Activated CD8-positive, alpha-beta memory T cell treated with anti-CD3 and anti-CD28 coated beads, Interleukin-2, amount 50 U/mL, for 24 hours (primary cell): Measurements from ENCODE around the gene GAS2L2.

Experiments used
- DNase-seq: peaks from one replicate; pipeline ENCODE4 v3.0.0-alpha.2; 2020; ENCODE audit errors: extremely low read depth

GAS2L2 gene

DNA sequence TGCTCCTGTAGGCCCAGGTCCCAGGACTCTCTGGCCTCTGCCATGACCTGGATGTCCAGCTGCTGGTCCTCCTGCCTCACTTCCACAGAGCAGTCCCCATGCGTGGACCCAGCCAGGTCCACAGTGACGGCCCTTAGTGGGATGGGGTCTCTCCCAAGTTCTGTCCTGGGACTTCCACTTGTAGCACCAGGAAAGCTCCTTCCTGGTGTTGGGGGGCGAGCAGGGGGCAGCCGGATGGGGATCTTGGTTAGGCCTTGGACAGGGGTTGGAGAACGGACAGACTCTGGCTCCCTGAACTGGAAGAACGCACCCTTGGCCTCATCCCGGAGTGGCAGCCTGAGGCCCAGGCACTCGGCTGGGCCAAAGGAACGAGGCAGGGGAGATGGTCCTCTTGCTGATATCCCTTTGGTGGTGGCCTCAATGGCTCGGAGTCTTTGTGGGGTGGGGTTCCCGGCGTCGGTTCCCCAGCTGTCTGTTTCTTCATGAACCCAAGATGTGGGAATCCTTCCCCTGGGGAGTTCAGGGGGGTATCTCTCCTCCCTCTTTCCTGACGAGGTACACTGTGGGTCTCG is 7.2 kb downstream of the GAS2L2 start:
- DNase-seq: no peak

DNA sequence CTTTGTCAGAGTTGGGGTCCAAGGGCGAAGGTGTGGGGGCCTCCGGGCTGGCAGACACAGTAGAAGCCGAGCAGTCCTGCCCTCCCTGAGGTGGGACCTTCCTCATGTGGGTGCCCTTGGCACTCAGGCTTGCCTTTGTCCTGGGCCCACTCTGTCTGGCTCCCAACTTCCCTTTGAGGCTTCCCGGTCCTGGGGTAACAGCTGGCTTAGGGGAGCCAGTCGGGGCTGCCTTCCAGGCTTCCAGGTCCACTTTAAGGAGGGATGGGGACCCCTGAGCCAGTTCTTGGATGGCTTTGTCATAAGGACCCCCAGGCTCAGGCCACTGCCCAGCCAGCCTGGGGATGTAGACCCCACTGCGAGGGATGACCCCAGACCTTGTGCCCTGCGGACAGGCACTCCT is 7.8 kb downstream of the GAS2L2 start:
- DNase-seq: no peak

DNA sequence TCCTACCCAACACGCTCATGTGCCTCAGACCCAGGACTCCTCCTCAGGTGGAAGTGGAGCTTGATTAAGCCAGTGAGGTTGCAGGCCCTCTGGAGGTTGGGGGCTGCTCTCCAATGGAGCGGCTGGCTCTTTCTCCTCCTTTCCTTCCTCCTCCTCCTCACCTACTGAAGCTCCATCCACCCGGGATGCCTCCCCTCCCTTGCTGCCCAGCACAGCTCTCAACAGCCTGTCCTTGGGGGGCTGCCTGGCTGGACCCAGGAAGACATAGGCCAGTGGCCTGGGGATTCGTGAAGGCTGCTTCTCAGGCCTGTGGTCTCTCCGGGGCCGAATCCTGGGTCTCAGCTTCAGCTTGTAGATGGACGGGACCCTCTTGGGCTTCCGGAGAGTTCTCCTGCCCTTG is 8.2 kb downstream of the GAS2L2 start:
- no peak for DNase-seq

DNA sequence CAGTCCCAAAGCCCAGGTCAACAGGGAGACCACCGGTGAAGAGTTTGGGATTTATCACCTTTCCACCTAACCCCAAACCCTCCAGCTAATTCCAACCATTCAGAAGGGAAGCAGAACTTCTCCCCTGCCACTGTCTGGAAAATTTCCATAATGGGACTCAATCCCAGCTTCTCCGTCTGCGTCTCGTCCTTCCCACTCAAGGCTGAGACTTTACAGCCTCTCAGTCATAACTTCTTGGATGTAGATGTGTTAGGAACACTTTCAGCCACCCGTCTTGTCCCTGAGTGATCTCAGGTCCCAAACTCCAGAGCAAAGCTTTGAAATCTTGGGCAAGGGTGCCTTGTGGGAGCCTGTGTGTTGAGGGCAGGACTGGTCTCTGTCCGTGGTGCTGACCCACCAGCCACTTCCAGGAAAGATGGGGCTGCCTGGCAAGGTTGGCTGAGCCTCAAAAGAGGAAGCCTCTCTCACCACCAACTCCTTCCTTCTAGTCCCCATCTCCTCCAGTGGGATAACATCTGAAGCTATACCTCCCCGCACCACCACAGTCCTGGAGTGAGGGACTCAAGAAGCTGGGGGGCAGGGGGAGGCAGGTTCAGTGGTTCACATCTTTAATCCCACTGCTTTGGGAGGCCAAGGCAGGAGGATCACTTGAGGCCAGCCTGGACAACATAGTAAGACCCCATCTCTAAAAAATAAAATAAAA is 9.3 kb downstream of the GAS2L2 start:
- DNase-seq: no peak

DNA sequence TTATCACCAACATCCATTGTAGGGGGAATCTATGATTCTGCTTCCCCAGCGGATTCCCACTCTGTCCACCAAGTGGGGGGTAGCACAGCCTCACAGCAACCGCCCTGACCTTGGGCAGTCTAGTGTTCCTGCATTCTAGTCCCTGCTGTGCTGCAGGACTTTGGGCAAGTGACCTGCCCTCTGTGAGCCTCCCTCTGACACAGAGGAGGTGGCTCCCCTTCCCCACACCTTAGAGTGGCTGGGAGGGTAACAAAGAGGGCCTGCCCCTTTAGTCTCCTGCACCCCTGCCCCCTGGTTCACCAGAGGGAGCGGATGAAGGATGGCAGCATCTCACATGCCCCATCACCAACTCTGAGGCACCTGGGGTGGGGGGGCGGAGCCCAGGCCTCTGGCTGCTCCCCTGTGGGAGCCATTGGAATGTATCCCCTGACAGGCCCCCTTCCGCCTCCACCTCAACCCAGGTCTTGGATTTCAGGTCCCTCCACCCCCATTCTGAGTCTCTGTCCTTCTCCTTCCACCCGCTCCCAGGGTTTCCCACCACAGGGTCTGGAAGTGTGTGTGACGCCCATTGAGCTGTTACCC is 10.1 kb downstream of the GAS2L2 start:
- DNase-seq: no peak

DNA sequence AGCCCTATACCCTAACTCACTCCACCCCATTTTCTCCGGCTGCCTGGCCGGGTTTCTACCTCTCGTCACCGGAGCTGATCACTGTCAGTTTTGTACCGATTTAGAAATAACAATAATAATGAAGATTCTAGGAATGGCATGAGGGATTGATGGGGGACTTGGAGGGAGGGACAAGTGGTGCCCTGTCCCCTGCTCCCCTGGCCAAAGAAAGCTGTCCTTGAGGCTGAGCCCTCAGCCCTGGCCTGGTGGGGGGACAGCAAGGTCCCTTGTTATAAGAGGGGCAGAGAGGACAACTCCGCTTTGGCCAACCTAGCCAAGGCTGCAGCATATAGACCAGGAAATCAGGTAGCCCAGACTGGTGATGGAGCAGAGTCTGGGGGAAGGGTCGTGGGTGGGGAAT is 10.5 kb downstream of the GAS2L2 start:
- no peak for DNase-seq

DNA sequence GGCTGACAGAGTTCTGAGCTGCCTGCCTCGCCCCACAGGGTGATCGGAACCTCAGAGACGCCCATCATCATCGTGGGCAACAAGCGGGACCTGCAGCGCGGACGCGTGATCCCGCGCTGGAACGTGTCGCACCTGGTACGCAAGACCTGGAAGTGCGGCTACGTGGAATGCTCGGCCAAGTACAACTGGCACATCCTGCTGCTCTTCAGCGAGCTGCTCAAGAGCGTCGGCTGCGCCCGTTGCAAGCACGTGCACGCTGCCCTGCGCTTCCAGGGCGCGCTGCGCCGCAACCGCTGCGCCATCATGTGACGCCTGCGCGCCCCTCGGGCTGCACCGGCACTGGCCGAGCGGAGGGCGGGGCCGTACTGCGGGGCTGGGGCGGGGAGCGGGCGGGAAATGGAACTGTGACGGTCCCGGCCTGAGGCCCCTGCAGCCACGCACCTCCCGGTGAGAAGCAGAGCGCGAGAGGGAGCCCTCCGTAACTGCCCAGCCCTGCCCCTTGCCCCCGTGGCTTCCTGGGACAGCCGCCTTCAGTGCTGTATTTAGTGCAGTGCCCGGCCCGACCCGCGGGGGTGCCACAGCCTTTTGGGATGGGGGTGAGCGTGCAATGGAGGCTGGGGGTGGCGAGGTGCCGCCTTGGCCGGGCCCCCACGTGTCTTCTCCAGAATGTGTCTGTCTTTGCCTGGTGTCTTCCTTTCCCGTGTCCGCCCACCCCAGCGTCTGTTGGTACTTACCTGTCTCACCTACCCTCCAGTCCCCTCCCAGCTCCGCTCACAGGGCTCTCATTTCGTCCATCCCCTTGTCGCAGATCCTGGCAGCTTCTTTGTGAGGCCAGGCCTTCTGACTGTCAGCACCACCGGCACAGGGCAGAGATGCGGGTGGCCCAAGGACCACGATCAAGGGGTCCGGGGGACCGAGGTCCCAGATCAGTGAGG is 11.8 kb downstream of the GAS2L2 start:
- DNase-seq: no peak

DNA sequence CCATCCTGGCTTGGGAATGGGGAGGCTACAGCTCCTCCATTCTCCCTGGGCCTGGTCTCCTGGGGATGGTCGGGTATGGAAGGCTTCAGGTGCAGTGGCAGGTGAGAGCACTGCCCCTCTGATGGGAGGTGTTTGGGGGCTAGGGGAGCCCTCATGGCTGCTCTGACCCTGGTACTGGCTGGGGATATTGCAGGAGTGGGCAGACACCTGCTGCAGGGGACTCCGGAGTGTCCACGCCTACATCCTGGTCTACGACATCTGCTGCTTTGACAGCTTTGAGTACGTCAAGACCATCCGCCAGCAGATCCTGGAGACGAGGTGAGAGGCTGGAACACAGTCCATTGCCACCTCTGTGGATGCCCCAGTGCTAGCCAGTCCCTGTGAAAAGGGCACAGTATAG is 12.8 kb downstream of the GAS2L2 start:
- DNase-seq: no peak

DNA sequence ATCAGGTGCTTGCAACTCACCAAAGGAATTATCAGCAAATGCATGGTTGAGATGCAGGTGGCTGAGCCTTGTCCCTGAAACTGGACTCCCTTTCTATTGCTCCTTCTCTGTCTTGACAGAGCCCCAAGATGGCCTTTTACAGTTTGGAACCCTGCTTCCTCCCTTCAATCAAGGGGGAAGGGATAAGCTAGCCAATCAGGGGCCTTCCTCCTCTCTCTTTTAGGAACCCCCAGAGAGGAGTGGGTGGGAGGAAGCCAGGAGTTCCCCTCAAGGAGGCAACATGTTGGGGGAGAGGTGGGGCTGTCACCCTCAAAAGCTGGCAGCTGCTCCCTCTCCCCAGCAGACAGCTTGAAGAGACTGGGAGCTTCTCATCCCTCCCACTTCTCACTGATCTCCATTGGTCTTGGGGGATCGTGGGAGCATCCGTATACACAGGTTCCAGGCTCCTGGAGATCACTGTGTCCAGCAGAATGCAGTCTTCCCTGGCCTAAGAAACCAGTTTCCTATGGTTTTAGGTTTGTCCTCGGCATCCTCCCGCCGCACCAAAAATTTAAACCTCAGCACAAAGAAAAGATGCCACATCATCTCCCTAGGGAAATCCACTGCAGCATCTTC is 14.4 kb downstream of the GAS2L2 start:
- DNase-seq: no peak

DNA sequence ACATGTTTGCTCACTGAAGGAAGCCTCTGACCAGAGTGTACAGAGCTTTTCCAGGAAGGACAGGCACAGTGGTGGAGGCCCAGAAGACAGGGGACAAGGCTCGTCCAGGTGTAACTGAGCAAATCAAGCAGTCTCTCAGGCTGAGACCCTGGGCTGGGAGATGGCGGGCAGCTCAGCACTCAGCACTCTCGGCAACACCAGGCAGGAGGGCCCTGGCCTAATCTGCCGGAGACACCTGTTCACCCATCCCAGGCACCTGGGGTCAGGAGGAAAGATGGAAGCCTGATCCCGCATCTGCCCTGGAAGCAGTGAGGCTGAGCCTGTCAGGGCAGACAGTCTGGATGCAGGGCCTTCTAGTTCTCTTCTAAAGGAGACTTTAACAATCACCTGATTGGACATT is 16.8 kb downstream of the GAS2L2 start:
- no peak for DNase-seq

DNA sequence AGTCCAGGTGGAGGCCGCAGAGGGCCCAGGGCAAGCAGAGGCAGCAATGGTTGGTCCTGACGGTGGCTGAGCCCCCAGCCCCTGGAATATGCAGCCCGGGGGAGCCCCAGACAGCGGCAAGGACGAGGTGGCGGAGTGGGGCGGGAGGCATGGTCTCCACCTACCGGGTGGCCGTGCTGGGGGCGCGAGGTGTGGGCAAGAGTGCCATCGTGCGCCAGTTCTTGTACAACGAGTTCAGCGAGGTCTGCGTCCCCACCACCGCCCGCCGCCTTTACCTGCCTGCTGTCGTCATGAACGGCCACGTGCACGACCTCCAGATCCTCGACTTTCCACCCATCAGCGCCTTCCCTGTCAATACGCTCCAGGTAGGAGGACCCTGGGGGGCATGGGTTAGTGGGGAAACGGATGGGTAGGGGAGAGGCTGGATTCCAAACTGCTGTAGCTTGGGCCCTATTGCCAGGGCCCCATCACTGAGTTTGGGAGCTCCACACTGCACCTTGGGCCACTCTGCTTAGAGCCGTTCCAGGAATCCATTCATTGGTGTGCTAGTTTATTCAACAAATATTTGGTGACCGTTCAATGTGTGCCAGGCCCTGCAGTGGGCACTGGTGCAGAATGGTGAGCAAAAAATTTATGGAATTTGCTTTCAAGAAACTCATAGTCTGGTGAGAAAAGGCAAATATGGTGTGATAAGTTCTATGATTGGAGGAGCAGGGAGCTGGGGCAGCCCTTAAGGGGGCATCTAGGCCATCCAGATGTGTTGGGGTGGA is 17.8 kb downstream of the GAS2L2 start:
- no peak for DNase-seq

DNA sequence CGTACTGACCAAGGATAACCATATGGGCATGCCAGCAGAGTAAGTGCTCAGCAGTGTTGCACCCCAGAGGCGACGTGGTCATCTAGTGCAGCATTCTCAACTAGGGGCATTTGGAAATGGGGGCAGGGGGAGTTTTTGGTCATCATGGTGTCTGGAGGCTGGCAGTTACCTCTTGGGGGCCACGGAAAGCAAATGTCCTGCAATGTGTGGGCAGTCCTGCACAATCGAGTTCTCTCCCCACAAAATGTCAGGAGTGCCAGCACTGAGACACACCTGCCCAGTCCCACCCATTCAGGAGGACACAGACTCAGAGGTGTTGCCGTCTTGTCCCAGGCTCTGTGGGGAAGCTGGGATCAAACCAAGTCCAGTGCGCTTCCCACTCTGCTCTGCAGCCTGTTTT is 18.6 kb downstream of the GAS2L2 start:
- no peak for DNase-seq

DNA sequence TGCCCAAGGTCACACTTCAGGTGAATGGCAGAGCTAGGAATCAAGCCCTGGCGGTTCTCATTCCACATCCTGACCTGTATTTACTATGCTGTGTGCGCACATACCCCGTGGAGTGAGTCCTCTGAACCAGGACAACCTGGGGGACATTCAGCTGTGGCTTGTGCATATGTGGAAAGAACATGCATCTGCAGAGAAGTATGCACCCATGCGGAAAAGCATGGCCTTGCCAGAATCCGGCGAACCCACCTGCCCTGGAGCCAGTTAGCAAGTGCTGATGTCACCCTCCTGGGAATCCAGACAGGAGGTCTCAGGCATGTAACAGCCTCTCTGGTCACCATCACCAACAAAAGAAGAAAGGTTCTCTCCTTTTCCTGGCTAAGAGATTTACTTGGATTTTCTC is 19.7 kb downstream of the GAS2L2 start:
- DNase-seq: no peak

DNA sequence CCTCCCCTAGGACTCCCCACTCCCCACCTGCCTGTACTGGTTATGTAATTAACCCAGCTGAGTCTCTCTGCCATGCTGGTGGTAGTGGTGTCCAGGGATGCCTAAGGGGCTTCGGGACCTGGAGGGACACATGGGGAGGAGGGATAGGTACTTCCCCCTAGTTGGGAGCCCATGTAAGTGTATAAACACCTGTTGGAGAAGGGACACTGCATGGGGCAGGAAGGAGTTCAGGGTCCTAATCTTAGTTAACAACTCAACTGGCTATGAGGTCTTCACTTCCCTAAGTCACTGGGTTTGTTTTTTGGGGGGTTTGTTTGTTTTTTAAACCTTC is 20.3 kb downstream of the GAS2L2 start:
- no peak for DNase-seq

DNA sequence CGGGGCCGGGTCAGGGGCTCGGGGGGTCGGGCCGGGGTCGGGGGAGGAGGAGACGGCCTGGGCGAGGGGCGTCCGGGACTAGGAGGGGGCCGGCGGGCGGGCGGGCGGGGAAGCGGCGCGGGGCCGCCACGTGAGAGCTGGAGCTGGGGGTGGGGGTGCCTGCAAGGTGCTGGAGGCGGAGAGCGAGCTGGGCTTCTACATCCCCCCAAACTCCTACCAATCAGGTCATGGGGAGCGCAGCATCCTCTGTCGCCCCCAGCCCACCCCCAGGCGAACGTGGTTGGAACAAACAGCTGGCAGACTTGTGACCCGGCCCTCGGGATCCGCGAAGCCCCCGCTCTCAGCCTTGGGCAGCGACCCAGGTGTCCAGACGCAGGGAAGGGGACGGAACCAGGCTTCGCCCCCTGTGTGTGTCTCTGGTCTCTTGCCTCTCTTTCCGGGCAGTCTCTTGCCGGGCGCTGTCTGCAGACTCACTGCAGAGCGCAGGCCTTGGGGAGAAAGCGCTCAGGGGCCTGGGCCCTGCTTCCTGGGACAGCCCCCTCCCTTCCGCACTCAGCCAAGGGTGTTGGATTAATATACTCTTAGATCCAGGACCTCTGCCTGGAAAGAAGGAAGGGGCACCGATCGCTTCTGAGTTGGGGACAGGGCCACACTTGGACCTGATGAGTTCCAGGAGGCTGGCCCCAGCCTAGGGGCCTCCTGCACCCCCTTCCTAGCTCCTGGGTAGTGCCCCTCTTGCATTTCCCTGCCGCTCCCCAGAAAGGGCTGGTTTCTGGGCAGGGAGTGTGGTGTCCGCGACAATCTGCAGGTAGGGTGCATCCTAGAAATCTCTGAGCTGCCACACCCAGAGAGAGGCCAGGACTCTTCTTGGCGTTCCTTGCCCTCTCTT is 20.9 kb downstream of the GAS2L2 start:
- DNase-seq: no peak

DNA sequence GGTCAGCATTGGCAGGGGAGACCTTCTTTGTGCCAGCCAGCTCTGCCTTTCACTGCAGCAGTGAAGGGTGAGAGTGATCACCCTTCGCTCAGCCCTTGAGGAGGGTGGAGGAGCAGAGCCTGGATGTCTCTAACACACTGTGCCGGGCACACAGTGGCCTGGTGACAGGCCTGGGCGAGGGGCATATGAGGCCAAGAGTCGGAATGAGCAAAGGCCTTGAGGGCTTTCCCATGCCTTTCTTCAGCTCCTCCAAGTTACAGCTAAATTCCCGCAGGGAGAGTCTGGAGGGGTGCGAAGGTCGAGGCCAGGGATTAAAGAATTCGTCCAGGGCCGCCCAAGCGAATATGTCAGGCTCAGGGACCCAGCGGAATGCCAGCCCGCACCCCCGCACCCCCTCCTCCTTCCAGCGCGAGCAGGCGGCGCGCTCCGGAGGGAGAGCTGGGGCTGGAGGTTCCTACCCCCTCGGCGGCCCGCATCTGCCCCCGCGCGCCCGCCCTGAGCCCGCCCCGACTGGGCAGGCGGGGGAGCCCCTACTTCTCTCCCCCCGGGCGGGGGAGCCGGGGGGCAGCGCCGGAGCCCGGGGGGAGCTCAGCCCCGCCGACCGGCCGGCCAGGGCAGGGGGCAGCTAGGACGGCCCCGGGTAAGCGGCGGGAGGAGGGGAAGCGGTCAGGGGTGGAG is 21.7 kb downstream of the GAS2L2 start, which contains the start of gene RASL10B:
Gene RASL10B (plus strand): TSS at position 401 of the 678 bp plus-strand sequence. CDS start 3,546 bp downstream, outside the sequence.
- DNase-seq: no peak

DNA sequence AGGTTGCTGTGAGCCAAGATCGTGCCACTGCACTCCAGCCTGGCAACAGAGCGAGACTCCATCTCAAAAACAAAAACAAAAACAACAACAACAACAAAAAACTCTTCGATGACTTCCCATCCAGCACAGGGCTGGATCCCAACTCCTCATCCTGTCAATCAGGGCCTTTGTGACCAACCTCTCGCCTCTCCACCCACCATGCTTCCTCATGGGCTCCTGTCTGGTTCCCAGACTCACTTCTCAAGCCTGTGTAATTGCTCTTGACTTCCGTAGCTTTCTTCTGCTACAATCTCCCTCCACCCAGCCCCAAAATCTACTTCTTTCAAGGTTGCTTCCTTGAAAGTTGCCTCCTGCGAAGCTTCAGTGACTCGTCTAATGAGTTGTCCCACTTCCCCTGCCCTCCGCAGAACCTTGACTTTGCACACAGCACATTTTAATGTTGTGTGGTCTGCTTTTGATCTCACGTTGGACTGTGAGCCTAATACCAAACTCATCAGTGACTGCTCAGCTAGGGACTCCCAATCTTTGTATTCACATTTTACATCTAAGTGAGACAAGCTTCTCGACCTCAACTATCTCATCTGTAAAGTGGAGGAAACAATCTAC is 22.5 kb downstream of the GAS2L2 start:
- DNase-seq: no peak

DNA sequence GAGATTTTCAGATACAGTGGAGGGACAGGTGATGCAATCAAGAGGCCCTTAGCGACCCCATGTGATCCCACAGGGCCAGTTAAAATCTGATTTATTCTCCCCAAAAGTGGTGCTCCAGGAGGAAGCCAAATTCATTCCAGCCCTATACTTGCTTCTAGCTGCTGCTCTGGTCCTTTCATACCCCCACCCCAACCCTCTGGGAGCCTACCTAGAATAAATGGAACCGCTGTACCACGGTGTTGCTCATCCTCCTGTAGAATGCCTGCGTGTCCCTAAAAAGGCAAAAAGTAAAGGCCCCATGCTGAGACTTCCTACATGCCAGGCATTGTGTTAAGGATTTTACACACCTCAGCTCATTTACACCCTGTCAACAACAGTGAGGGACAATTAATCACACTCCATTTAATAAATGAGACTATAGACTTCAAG is 23.6 kb downstream of the GAS2L2 start:
- DNase-seq: no peak

DNA sequence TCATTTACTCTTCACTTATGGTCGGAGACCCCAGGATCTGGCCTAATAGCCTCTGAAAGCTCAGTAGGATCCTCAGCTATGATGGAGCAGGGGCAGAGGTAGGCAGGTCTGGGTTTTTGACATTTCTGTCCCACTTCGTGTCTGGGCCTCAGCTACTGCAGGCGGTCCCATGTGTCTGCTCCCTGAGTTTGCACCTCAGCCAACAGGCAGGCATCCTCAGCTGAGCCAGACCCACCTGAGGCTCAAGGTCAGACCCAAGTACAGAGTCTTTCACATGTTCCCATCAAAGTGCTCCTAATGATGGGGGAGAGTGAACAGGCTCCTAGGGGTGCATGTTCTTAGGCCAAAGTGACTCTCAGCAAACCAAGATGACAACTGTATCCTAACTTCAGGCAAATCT is 24.5 kb downstream of the GAS2L2 start:
- DNase-seq: no peak
